ENCODE measurements around the gene ST7L.

The ST7L gene

DNA sequence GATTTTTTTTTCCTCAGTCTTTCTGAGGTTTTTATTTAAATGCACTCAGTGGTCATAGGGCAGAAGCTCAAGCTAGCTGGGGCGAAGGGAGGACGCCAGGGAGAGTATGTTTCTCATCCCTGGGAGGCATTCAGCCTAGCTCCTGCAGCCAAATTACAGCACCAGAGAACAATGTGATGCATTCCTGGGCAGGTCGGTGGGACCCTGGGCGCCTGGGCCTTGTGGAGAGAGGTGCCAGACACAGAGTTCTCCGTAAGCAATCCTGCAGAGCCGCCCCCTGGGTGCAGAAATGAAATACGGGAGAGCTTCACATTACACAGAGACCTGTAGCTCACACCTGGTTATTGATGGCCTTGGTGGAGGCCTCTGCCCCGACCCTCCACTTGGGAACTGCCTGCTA lies 94.7 kb downstream of the ST7L start:
- no peak overlapping the region for H3K9ac ChIP-seq (ENCODE audit: low read depth, low read length)
- peaks cover 8% of the 10 kb centered on the region for H3K4me1 ChIP-seq (ENCODE audit: control insufficient read depth, insufficient read depth, low read length)
- no peaks in the 10 kb centered on the region for H3K27me3 ChIP-seq (ENCODE audit: control insufficient read depth, insufficient read depth, low read length)
- H3K4me3 ChIP-seq (ENCODE audit: low read depth, low read length) = no peak overlapping the region
- no peaks in the 10 kb centered on the region for H3K9me3 ChIP-seq (ENCODE audit: control insufficient read depth, insufficient read depth, low read length)
- no peaks in the 10 kb centered on the region for H3K36me3 ChIP-seq (ENCODE audit: control insufficient read depth, insufficient read depth, low read length)

DNA sequence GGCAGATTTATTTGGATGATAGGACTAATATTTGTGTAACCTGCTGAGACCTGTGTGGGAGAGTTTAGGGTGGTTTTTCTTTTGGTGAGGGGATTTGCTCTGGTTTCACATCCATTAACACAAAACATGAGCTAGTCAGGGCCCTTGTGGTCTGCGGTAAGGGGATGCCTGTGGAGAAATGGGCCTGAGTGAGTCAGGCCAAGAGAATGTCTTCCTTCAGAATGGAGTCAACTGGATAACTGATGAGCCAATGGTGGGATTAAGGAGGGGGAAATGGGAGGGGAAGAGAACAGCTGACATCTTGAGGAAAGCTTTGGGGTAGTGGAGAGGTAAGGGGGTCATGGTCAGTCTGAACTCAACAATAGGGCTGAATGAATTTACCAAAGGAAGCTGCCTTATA lies 96.3 kb downstream of the ST7L start:
- H3K9me3 ChIP-seq (ENCODE audit: control insufficient read depth, insufficient read depth, low read length) = no peaks in the 10 kb centered on the region
- no peak overlapping the region for H3K4me3 ChIP-seq (ENCODE audit: low read depth, low read length)
- H3K4me1 ChIP-seq (ENCODE audit: control insufficient read depth, insufficient read depth, low read length) = peaks cover 8% of the 10 kb centered on the region
- H3K36me3 ChIP-seq (ENCODE audit: control insufficient read depth, insufficient read depth, low read length) = no peaks in the 10 kb centered on the region
- H3K9ac ChIP-seq (ENCODE audit: low read depth, low read length) = no peak overlapping the region
- H3K27me3 ChIP-seq (ENCODE audit: control insufficient read depth, insufficient read depth, low read length) = no peaks in the 10 kb centered on the region

DNA sequence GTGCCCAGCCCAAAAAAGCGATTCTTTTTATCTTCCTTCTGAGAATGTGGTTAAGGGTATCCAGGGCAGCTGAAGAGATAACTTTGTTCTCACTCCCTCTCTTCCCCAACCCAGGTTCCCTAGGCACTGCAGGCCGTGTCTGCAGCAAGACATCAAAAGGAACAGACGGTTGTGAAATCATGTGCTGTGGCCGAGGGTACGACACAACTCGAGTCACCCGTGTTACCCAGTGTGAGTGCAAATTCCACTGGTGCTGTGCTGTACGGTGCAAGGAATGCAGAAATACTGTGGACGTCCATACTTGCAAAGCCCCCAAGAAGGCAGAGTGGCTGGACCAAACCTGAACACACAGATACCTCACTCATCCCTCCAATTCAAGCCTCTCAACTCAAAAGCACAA lies 98.8 kb downstream of the ST7L start:
- no peak overlapping the region for H3K9ac ChIP-seq (ENCODE audit: low read depth, low read length)
- H3K27me3 ChIP-seq (ENCODE audit: control insufficient read depth, insufficient read depth, low read length) = no peaks in the 10 kb centered on the region
- no peaks in the 10 kb centered on the region for H3K36me3 ChIP-seq (ENCODE audit: control insufficient read depth, insufficient read depth, low read length)
- peaks cover 8% of the 10 kb centered on the region for H3K4me1 ChIP-seq (ENCODE audit: control insufficient read depth, insufficient read depth, low read length)
- H3K9me3 ChIP-seq (ENCODE audit: control insufficient read depth, insufficient read depth, low read length) = no peaks in the 10 kb centered on the region
- no peak overlapping the region for H3K4me3 ChIP-seq (ENCODE audit: low read depth, low read length)

DNA sequence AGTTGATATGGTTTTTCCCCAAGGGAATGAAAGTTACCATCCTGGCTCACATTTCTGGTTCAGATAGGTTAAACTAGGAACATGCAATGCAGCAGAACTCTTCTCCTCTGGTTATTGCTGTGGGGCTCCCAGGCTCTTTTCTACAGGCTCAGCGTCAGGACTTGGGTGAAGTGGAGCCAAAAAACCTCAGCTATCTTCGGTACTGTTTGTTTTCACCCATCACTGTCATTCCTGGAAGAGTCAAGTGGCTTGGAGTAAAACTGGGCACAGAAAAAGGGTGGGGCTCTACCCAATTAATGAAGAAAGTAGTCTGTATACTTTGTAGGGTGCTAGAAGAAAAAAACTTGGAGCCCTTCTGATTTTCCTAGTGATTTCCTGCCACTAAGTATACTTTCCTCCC lies 100.8 kb downstream of the ST7L start:
- no peaks in the 10 kb centered on the region for H3K4me1 ChIP-seq (ENCODE audit: control insufficient read depth, insufficient read depth, low read length)
- no peak overlapping the region for H3K4me3 ChIP-seq (ENCODE audit: low read depth, low read length)
- no peaks in the 10 kb centered on the region for H3K9me3 ChIP-seq (ENCODE audit: control insufficient read depth, insufficient read depth, low read length)
- peaks cover 3% of the 10 kb centered on the region for H3K27me3 ChIP-seq (ENCODE audit: control insufficient read depth, insufficient read depth, low read length)
- H3K36me3 ChIP-seq (ENCODE audit: control insufficient read depth, insufficient read depth, low read length) = no peaks in the 10 kb centered on the region
- no peak overlapping the region for H3K9ac ChIP-seq (ENCODE audit: low read depth, low read length)

DNA sequence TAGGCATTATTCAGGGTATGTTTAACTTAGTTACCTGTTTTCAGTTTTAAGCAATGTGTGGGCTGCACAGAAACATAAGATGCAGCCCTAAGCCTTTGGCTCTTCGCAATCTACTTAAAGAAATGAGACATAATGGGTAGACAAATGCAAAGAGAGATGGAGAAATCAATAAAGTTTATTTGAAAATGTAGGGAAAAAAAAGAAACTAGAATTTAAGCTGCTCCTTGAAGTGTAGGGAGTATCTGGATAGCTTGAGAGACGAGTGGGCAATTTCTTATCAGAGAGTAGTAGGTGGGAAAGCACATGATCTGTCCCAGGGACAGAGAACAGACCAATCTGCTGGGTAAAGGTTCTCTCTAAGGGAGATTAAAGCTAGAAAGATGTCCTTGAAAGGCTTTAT lies 101.3 kb downstream of the ST7L start:
- Histone ChIP-seq H3K36me3 (ENCODE audit: control insufficient read depth, insufficient read depth, low read length) (no peaks in the 10 kb centered on the region), H3K9ac (ENCODE audit: low read depth, low read length) (no peak overlapping the region), H3K9me3 (ENCODE audit: control insufficient read depth, insufficient read depth, low read length) (no peaks in the 10 kb centered on the region), H3K27me3 (ENCODE audit: control insufficient read depth, insufficient read depth, low read length) (peaks cover 9% of the 10 kb centered on the region), H3K4me3 (ENCODE audit: low read depth, low read length) (no peak overlapping the region), H3K4me1 (ENCODE audit: control insufficient read depth, insufficient read depth, low read length) (no peaks in the 10 kb centered on the region)

DNA sequence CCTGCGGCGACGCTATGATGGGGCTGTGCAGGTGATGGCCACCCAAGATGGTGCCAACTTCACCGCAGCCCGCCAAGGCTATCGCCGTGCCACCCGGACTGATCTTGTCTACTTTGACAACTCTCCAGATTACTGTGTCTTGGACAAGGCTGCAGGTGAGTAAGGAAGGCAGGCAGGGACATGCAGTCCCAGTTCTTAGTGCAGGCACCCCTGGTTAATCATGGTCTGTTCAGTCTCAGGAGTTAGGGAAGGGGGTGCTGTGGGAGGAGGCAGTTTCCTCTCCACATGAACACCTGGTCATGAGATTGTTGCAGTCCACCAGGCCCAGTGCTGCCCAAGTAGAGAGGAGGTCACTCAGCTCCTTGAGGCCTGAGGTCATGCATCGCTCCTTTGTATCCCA lies 101.7 kb downstream of the ST7L start:
- Histone ChIP-seq H3K27me3 (ENCODE audit: control insufficient read depth, insufficient read depth, low read length) (peaks cover 13% of the 10 kb centered on the region), H3K4me1 (ENCODE audit: control insufficient read depth, insufficient read depth, low read length) (no peaks in the 10 kb centered on the region), H3K36me3 (ENCODE audit: control insufficient read depth, insufficient read depth, low read length) (no peaks in the 10 kb centered on the region), H3K4me3 (ENCODE audit: low read depth, low read length) (no peak overlapping the region), H3K9ac (ENCODE audit: low read depth, low read length) (no peak overlapping the region), H3K9me3 (ENCODE audit: control insufficient read depth, insufficient read depth, low read length) (no peaks in the 10 kb centered on the region)

DNA sequence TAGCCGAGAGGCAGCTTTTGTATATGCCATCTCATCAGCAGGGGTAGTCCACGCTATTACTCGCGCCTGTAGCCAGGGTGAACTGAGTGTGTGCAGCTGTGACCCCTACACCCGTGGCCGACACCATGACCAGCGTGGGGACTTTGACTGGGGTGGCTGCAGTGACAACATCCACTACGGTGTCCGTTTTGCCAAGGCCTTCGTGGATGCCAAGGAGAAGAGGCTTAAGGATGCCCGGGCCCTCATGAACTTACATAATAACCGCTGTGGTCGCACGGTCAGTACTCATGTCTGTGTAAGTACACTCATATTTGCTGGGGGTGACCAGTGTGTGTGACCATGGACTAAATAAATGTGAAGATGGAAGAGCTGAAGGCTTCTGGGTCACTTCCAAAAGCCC lies 102.8 kb downstream of the ST7L start:
- no peak overlapping the region for H3K4me3 ChIP-seq (ENCODE audit: low read depth, low read length)
- no peak overlapping the region for H3K9ac ChIP-seq (ENCODE audit: low read depth, low read length)
- H3K4me1 ChIP-seq (ENCODE audit: control insufficient read depth, insufficient read depth, low read length) = no peaks in the 10 kb centered on the region
- H3K9me3 ChIP-seq (ENCODE audit: control insufficient read depth, insufficient read depth, low read length) = no peaks in the 10 kb centered on the region
- H3K36me3 ChIP-seq (ENCODE audit: control insufficient read depth, insufficient read depth, low read length) = no peaks in the 10 kb centered on the region
- peaks cover 24% of the 10 kb centered on the region for H3K27me3 ChIP-seq (ENCODE audit: control insufficient read depth, insufficient read depth, low read length)

DNA sequence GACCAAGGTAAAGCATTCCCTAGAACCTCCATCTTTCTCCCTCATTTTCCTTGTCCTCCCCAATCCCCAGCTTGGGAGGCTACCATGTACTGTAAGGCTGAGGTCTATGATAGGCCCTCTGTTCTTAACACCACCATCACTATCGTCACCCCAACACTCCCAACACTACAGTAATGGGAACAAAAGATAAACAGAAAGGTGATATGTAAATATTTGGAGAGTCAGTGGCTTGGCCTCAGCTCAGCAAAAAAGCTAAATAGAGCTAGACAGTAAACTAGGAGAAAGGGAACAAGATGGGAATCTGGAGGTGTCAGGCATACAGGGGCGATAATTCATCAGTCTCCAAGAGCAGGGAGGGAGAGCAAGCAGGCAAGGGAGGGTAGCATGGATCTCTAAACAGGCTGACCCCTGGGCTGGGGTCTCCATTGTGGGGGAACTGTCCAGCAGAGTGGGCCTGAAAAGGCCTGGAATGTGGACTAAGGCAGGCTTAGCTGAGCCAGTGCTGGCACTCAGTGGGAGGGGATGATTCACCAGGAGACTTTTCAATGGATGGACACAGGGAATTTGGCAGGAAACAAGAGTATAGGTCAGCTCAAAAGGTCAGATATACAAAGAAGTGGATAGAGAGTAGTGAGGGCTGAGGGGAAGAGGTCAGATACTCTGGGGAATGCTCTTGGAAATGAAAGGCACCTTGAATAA lies 103.5 kb downstream of the ST7L start:
- Histone ChIP-seq H3K4me3 (ENCODE audit: low read depth, low read length) (no peak overlapping the region), H3K36me3 (ENCODE audit: control insufficient read depth, insufficient read depth, low read length) (no peaks in the 10 kb centered on the region), H3K9ac (ENCODE audit: low read depth, low read length) (no peak overlapping the region), H3K4me1 (ENCODE audit: control insufficient read depth, insufficient read depth, low read length) (no peaks in the 10 kb centered on the region), H3K27me3 (ENCODE audit: control insufficient read depth, insufficient read depth, low read length) (peaks cover 31% of the 10 kb centered on the region), H3K9me3 (ENCODE audit: control insufficient read depth, insufficient read depth, low read length) (no peaks in the 10 kb centered on the region)

DNA sequence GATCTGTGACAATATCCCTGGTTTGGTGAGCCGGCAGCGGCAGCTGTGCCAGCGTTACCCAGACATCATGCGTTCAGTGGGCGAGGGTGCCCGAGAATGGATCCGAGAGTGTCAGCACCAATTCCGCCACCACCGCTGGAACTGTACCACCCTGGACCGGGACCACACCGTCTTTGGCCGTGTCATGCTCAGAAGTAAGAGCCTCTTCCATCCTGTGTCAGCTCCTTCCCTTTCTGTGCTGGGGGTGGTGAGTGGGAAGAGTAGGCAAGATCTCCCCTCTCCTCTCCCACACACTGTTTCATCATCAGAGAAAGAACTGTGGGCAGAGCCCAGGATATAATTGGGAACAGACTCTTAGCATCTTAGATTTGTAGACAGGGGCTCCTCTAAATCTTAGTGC lies 104.0 kb downstream of the ST7L start:
- H3K27me3 ChIP-seq (ENCODE audit: control insufficient read depth, insufficient read depth, low read length) = peaks cover 36% of the 10 kb centered on the region
- H3K9me3 ChIP-seq (ENCODE audit: control insufficient read depth, insufficient read depth, low read length) = no peaks in the 10 kb centered on the region
- no peak overlapping the region for H3K9ac ChIP-seq (ENCODE audit: low read depth, low read length)
- peaks cover 3% of the 10 kb centered on the region for H3K4me1 ChIP-seq (ENCODE audit: control insufficient read depth, insufficient read depth, low read length)
- no peaks in the 10 kb centered on the region for H3K36me3 ChIP-seq (ENCODE audit: control insufficient read depth, insufficient read depth, low read length)
- H3K4me3 ChIP-seq (ENCODE audit: low read depth, low read length) = no peak overlapping the region

DNA sequence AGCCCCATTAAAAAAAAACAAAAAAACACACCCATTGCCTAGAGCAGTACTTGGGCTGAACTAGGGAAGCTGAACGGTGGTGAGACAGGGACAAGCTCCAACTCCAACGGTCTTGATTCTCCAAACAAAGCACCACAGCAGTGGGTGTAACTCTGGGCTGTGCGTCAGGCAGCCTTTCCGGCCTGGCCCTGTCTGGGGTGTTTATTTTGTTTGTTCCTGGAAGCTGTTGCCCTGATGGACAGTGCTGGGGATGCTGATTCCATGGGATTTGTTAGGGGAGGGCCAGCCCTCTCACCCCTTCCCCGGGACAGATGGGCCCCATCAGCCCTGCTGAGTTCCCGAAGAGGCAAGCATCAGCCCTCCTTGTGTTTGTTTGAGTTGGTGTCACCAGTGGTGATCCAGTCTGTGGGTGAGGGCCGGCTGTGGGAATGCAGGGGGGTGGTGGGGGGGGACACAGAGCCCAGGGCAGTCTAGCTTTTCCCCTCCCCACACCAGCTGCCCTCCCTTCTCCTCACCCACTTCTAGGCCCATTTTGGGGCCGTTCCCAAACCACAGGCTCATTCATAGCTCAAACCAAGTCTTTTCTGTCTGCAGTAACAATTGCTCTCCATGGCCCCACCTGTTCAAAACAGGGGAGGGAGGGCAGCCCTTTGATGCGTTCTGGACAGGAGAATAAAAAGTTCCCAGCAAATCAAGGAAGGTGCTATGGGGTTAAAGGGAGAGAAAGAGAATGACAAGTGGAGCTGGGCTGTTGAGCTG lies 105.7 kb downstream of the ST7L start:
- Histone ChIP-seq H3K9me3 (ENCODE audit: control insufficient read depth, insufficient read depth, low read length) (no peaks in the 10 kb centered on the region), H3K9ac (ENCODE audit: low read depth, low read length) (no peak overlapping the region), H3K27me3 (ENCODE audit: control insufficient read depth, insufficient read depth, low read length) (peaks cover 49% of the 10 kb centered on the region), H3K4me1 (ENCODE audit: control insufficient read depth, insufficient read depth, low read length) (peaks cover 6% of the 10 kb centered on the region), H3K36me3 (ENCODE audit: control insufficient read depth, insufficient read depth, low read length) (no peaks in the 10 kb centered on the region), H3K4me3 (ENCODE audit: low read depth, low read length) (no peak overlapping the region)

DNA sequence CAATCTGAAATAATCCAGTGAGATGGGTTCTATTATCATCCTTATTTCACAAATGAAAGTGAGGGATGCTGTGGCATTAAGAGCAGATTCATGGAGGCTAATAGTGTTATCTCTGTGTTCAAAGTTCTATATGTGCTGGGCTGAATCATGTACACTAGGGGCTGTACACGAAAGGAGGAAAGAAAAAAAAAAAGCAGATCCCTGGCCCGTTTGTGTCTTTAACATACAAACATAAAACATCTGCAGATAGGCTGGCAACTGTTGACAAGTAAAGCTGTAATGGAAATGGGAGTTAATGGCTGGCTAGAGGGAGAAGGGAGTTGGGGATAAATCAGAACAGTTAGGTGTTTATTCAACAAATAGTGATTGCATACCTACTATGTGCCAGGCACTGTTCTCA lies 107.0 kb downstream of the ST7L start:
- Histone ChIP-seq H3K36me3 (ENCODE audit: control insufficient read depth, insufficient read depth, low read length) (no peaks in the 10 kb centered on the region), H3K27me3 (ENCODE audit: control insufficient read depth, insufficient read depth, low read length) (peaks cover 59% of the 10 kb centered on the region), H3K4me1 (ENCODE audit: control insufficient read depth, insufficient read depth, low read length) (peaks cover 9% of the 10 kb centered on the region), H3K4me3 (ENCODE audit: low read depth, low read length) (no peak overlapping the region), H3K9me3 (ENCODE audit: control insufficient read depth, insufficient read depth, low read length) (no peaks in the 10 kb centered on the region), H3K9ac (ENCODE audit: low read depth, low read length) (no peak overlapping the region)

DNA sequence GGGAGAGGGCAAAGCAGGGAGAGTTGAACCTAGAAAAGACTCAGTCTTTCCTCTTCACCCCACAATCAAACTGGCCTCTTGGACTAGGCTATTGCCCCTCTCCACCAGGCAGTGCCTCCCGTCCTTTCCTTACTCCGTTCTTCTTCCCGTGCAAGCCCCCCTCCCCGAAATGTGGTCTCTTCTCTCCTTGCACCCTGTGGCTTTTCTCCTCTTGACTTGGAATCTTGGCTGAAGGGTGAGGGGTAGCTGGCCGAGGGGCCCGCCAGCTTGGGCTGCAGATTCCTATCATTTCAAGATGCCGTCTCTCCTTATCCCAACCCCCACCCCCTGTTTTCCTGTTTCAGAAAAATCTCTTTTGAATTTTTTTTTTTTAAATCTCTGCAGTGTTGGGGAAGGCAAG lies 108.6 kb downstream of the ST7L start:
- Histone ChIP-seq H3K36me3 (ENCODE audit: control insufficient read depth, insufficient read depth, low read length) (no peaks in the 10 kb centered on the region), H3K9ac (ENCODE audit: low read depth, low read length) (no peak overlapping the region), H3K27me3 (ENCODE audit: control insufficient read depth, insufficient read depth, low read length) (peaks cover 75% of the 10 kb centered on the region), H3K4me3 (ENCODE audit: low read depth, low read length) (peak overlapping the region; percentile 93), H3K4me1 (ENCODE audit: control insufficient read depth, insufficient read depth, low read length) (peaks cover 9% of the 10 kb centered on the region), H3K9me3 (ENCODE audit: control insufficient read depth, insufficient read depth, low read length) (no peaks in the 10 kb centered on the region)

Measured in iPS-15b (cell line).